Colonic mucosa (tissue), 4 donors: Measurements from ENCODE around the gene DNAJC8. TPM values are rescaled to one million over a fixed set of nuclear protein-coding genes. Genes with fewer than 3 reads are reported as not detected.

Source experiments
- DNase-seq: peaks from one replicate; pipeline ENCODE4 v3.0.0-alpha.2; 2020
- H3K27ac ChIP-seq: fragments of 200-600 bp; one replicate; pipeline ENCODE4 v1.8.0; 2021
- H3K27me3 ChIP-seq: fragments of 200-600 bp; one replicate; pipeline ENCODE4 v1.8.0; 2021
- H3K36me3 ChIP-seq: fragments of 200-600 bp; one replicate; pipeline ENCODE4 v1.8.0; 2021
- H3K4me1 ChIP-seq: fragments of 200-600 bp; one replicate; pipeline ENCODE4 v1.8.0; 2021; ENCODE audit warnings: mild to moderate bottlenecking
- H3K4me3 ChIP-seq: fragments of 200-600 bp; one replicate; pipeline ENCODE4 v1.8.0; 2021
- H3K9ac ChIP-seq, 2 donors: one replicate each; pipeline ENCODE4 v1.7.0; 2013; ENCODE audit warnings: control low read depth in 2 of 2, low read depth in 2 of 2, low read length in 2 of 2
- H3K9me3 ChIP-seq: fragments of 200-600 bp; one replicate; pipeline ENCODE4 v1.8.0; 2021
- CTCF ChIP-seq: fragments of 200-600 bp; IDR thresholded peaks from one replicate; pipeline ENCODE4 v1.8.0; 2022; ENCODE audit warnings: antibody characterized with exemption, mild to moderate bottlenecking
- intact Hi-C: fragments of 100-400 bp; cut with DNase I; formaldehyde crosslinking; loops from one replicate; pipeline ENCODE4 v1.14.1; 2022
- total RNA-seq, 2 donors: library from RNA; stranded (reverse); fragmentation: NEBNext Ultra II Directional in 1 of 2; extraction: Animal tissue kit (Norgen Biotek cat#: 25700) in 1 of 2; gene quantifications; one replicate each; pipeline ENCODE4 v1.2.1, GENCODE V29; 2021
- donor health status: healthy.
- donor health status: DM: no; HTN: no; CAD: no.
- donor health status: DM: no; HTN: no; CAD: no.

Gene DNAJC8
- total RNA-seq, 2 donors from 2014 or later, result 53.1 to 57.2 TPM

DNA sequence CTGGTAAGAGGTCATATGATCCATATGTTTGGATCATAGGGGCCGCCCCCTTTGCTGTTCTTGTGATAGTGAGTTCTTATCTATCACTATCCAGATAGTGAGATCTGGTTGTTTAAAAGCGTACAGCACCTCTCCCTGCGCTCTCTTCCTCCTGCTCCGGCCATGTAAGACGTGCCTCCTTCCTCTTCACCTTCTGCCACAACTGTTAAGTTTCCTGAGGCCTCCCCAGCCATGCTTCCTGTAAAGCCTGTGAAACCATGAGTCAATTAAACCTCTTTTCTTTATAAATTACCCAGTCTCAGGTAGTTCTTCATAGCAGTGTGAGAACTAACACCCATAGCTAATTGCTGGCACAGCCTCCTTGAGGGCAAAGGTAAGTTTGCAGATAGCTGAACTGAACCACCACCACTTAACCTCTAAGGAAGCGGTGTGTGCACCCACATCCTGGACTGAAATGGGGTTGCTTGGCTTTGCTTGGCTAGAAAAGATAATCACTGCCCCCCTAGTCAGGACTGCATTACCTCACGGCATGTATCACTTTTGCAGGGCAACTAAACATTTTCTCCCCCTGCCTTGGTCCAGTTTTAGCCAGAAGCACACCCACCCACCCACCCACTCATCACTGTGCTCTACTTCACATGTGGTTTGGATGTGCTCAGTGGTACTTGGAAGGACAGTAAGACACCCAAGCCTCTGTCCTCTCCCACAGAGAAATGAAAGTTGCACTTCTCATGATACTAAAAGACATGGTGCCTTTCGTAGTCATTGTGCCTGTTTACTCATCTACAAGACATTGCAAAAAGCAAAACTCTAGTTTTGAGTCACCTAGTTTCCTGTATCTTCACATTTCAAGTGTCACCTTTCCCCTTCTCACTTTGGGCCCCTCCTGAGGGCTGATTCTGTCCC, 33.2 kb downstream of the DNAJC8 start:
- peak; percentile 36 for DNase-seq
- no peak for TF ChIP-seq CTCF
- no peak overlapping the region for H3K4me3 ChIP-seq
- no peaks in the 10 kb centered on the region for H3K9me3 ChIP-seq
- peaks cover 15% of the 10 kb centered on the region for H3K36me3 ChIP-seq
- H3K27me3 ChIP-seq, result no peaks in the 10 kb centered on the region
- intact Hi-C loops, result no loop called here
- H3K4me1 ChIP-seq, result no peaks in the 10 kb centered on the region
- peak overlapping the region in 1 of 2 donors; percentile 40 for H3K9ac ChIP-seq
- H3K27ac ChIP-seq, result peak overlapping the region; percentile 40

- H3K9me3 ChIP-seq, result no peaks in the 10 kb centered on the region
- no peak overlapping the region for H3K27ac ChIP-seq
- H3K27me3 ChIP-seq, result no peaks in the 10 kb centered on the region
- TF ChIP-seq CTCF, result no peak
- no peak for DNase-seq
- peaks cover 10% of the 10 kb centered on the region for H3K36me3 ChIP-seq
- H3K4me1 ChIP-seq, result no peaks in the 10 kb centered on the region
- intact Hi-C loops, result no loop called here
- no peak overlapping the region for H3K9ac ChIP-seq
- no peak overlapping the region for H3K4me3 ChIP-seq
Observed at GRCh38 chr1:28197682-28198415, 35.0 kb downstream of the DNAJC8 start.

- H3K9ac ChIP-seq, result no peak overlapping the region
- H3K27ac ChIP-seq, result no peak overlapping the region
- no peaks in the 10 kb centered on the region for H3K4me1 ChIP-seq
- H3K4me3 ChIP-seq, result no peak overlapping the region
- H3K27me3 ChIP-seq, result no peaks in the 10 kb centered on the region
- no peak for TF ChIP-seq CTCF
- intact Hi-C loops, result no loop called here
- H3K9me3 ChIP-seq, result no peaks in the 10 kb centered on the region
- peaks cover 8% of the 10 kb centered on the region for H3K36me3 ChIP-seq
- DNase-seq, result no peak
Observed at GRCh38 chr1:28196330-28196729, 36.5 kb downstream of the DNAJC8 start.

- H3K9ac ChIP-seq, result no peak overlapping the region
- TF ChIP-seq CTCF, result no peak
- no peak overlapping the region for H3K27ac ChIP-seq
- no peak for DNase-seq
- H3K4me3 ChIP-seq, result no peak overlapping the region
- intact Hi-C loops, result no loop called here
- H3K27me3 ChIP-seq, result no peaks in the 10 kb centered on the region
- peaks cover 3% of the 10 kb centered on the region for H3K36me3 ChIP-seq
- no peaks in the 10 kb centered on the region for H3K4me1 ChIP-seq
- no peaks in the 10 kb centered on the region for H3K9me3 ChIP-seq
Observed at GRCh38 chr1:28195780-28196179, 37.0 kb downstream of the DNAJC8 start.

DNA sequence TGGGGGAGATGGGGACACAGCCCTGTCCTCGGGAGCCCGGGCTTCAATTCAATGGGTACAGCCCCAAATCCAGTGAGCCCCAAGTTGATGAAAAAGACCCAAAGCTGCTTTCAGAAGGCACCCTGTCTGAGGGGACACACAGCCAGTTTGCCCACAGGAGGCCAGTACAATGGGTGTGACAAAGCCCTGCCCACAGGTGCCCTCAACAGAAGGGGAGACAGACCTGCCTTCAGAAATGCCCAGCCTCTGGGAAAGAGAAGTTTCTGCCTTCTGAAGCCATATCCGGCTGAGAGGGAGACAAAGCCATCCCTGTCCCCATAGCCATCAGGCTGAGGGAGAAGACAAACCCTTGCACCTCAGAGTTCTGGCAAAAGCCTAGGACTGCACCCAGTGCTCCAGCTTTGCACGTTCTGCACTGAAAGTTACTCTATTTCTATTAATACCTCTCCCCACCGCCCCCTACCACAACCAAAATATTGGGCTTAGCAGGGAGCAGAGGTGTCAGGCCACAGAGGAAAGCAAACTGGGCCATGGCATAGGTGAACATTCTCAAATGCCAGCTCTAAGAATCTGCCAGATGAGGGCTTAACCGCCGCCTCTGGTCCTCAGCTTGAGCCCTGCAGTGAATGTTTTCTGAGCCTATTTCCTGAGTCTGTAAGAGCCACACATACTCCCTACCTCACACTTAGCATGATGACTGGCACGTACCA, 38.3 kb downstream of the DNAJC8 start:
- intact Hi-C loops, result no loop called here
- H3K27ac ChIP-seq, result no peak overlapping the region
- TF ChIP-seq CTCF, result no peak
- no peak for DNase-seq
- H3K9ac ChIP-seq, result no peak overlapping the region
- H3K9me3 ChIP-seq, result no peaks in the 10 kb centered on the region
- H3K4me3 ChIP-seq, result no peak overlapping the region
- no peaks in the 10 kb centered on the region for H3K36me3 ChIP-seq
- H3K27me3 ChIP-seq, result no peaks in the 10 kb centered on the region
- no peaks in the 10 kb centered on the region for H3K4me1 ChIP-seq
